ENCODE results near the gene GKN2.
"Not testable (repeated sequence)": the region's sequence is repeated elsewhere in the genome, so short reads cannot be mapped to it uniquely, and the experiment has no call there.

Gene GKN2

GRCh38 chr2:68959001-68959400 lies 6.3 kb upstream of the GKN2 start:
- no peak for DNase-seq

GRCh38 chr2:68955432-68955831 lies 2.7 kb upstream of the GKN2 start:
- not testable (repeated sequence) for DNase-seq

- no peak for DNase-seq
Measured at GRCh38 chr2:68951899-68952298, 794 bp downstream of the GKN2 start.

- DNase-seq: no peak
Measured at GRCh38 chr2:68948710-68949109, 4.0 kb downstream of the GKN2 start.

- no peak for DNase-seq
Measured at GRCh38 chr2:68946117-68946516, 6.6 kb downstream of the GKN2 start.

- DNase-seq: peak; percentile 34 to 53
Measured at GRCh38 chr2:68943581-68944568, 8.8 kb downstream of the GKN2 start.

- DNase-seq: no peak
Measured at GRCh38 chr2:68942827-68943226, 9.9 kb downstream of the GKN2 start.

GRCh38 chr2:68940369-68940768 lies 12.3 kb downstream of the GKN2 start:
- no peak for DNase-seq

GRCh38 chr2:68939962-68940361 lies 12.7 kb downstream of the GKN2 start:
- DNase-seq: no peak

GRCh38 chr2:68938938-68939337 lies 13.8 kb downstream of the GKN2 start:
- no peak for DNase-seq

- no peak for DNase-seq
Measured at GRCh38 chr2:68937346-68938055, 15.2 kb downstream of the GKN2 start.

- no peak for DNase-seq
Measured at GRCh38 chr2:68936889-68937288, 15.8 kb downstream of the GKN2 start.

GRCh38 chr2:68936427-68936826 lies 16.3 kb downstream of the GKN2 start:
- no peak for DNase-seq

GRCh38 chr2:68935471-68935870 lies 17.2 kb downstream of the GKN2 start:
- DNase-seq: no peak

- no peak for DNase-seq
Measured at GRCh38 chr2:68934021-68934420, 18.7 kb downstream of the GKN2 start.

- DNase-seq: no peak
Measured at GRCh38 chr2:68932402-68932801, 20.3 kb downstream of the GKN2 start.

- no peak for DNase-seq
Measured at GRCh38 chr2:68931799-68932198, 20.9 kb downstream of the GKN2 start.

- no peak for DNase-seq
Measured at GRCh38 chr2:68931149-68931711, 21.5 kb downstream of the GKN2 start.

- DNase-seq: no peak
Measured at GRCh38 chr2:68926796-68927195, 25.9 kb downstream of the GKN2 start.

- DNase-seq: peak; percentile 3 to 50
Measured at GRCh38 chr2:68925295-68925896, 27.3 kb downstream of the GKN2 start.

- DNase-seq: no peak
Measured at GRCh38 chr2:68921646-68922045, 31.0 kb downstream of the GKN2 start.

GRCh38 chr2:68920481-68921170 lies 32.1 kb downstream of the GKN2 start:
- no peak for DNase-seq

- no peak for DNase-seq
Measured at GRCh38 chr2:68918497-68918896, 34.2 kb downstream of the GKN2 start.
